Cardiac septum (tissue), 1 donor: ENCODE results near the gene UNC93A. TPM values are rescaled to one million over a fixed set of nuclear protein-coding genes. Genes with fewer than 3 reads are reported as not detected.
"Not testable (repeated sequence)": the region's sequence is repeated elsewhere in the genome, so short reads cannot be mapped to it uniquely, and the experiment has no call there.

Source experiments
- DNase-seq: peaks from one replicate; pipeline ENCODE4 v3.0.0-alpha.2; 2020; ENCODE audit warnings: low spot score
- intact Hi-C: fragments of 100-400 bp; cut with DNase I; formaldehyde crosslinking; loops from one replicate; pipeline ENCODE4 v1.14.0; 2022
- long read RNA-seq: library from polyadenylated mRNA; unstranded; transcript quantifications from one replicate; pipeline ENCODE4 v2.0.0, GENCODE V29; 2021
- total RNA-seq: library from RNA; stranded (reverse); fragmentation: NEBNext Ultra II Directional; extraction: Animal tissue kit (Norgen Biotek cat#: 25700); gene quantifications from one replicate; pipeline ENCODE4 v1.2.1, GENCODE V29; 2021
- donor health status: DM: no; HTN: no; CAD: no.

UNC93A gene
- total RNA-seq, result not detected
- long read RNA-seq, result 0 reads

DNA sequence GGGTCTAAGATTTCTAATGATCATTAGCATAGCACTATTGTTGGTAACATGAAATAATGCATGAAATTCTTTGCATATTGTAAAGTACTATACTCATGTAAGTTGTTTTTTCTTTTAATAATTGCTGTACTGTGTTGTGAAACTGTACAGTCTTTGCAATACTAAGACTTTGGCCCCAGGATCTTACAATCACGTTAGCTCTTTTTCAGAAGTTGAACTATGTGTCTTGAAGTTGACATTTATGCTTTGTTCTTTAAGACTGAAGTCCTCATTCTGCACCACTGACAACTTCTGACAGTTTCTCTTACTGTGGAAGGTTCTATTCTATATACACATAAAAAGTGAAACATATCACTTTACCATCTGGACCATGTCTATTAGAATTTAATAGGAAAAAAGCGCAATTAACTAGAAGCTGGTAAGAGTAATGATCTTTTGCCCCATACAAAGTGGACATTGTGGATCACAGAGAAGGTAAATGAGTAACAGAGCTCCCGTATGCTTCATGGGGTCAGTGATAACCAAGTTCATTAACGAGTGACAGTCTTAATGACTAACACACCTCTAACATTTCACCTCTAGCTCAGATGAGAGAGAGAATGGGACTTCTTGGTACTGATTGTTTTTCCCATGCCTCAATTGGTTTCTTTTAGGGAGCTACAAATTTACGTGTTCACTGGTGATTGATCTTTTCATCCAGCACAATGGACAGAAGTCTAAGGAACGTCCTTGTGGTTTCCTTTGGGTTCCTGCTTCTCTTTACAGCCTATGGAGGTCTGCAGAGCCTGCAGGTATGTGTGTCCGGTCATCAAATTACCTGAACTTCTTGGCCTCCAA lies at the start of gene UNC93A:
TSS of gene UNC93A (plus strand) at position 530 of the 837 bp plus-strand sequence. CDS start at position 705, 175 bp downstream.
- DNase-seq, result no peak
- intact Hi-C loops, result no loop called here

DNA sequence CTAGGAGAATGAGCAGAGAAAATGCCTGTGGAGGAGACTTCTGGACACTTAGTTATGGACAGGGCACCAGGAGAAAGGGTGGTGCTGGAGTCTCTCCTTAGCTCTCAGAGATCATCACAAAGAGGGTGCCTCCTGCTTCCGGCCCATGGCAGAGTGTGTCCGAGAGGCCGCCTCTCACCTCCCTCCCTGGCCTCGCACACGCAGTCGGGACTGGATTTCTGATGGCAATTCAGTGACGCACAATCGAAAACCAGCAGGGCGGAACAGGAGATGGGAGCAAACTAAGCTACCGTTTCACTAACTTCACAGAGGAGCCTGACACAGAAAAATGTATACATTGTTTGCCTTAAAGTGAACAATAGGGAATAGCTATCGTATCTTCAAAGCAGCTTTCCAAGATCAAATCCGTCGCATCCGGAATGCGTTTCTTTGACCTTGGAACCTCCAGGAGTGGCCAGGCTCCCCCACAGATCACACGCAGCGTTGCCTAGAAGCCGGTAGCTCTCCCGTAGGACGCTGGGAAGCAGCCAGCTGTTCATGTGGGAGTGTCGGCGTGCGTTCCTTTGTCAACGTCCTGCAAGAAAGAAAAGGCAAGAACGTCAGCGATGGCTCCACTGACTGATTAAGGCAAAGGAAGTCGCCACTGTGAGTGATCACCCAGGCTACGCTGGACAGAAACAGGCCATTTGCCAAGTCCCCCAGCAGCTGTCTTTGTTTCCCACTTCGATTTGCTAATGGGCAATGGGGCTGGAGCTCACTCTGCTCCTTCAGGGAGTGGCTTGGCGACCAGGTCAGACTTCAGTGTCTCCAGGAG lies 49.6 kb upstream of the UNC93A start:
- DNase-seq, intact Hi-C loops: not testable (repeated sequence)

DNA sequence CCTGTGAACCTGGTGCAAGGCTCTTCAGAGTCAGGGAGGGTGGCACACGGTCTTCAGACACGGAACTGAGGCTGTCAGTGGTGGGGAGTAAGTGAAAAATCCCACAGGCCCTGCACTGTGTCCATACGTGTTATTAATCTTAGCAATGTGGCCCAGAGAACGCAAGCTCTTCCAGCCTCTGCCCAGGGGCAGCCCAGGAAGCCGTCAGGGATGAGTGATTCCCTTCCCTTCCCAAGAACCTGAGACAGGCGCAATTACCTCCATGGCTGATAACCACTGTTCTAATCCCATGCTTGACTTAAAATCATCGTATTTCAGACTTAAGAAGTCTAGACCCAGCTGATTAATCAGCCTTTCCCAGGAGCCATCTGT lies 49.0 kb upstream of the UNC93A start:
- DNase-seq, intact Hi-C loops: not testable (repeated sequence)

DNA sequence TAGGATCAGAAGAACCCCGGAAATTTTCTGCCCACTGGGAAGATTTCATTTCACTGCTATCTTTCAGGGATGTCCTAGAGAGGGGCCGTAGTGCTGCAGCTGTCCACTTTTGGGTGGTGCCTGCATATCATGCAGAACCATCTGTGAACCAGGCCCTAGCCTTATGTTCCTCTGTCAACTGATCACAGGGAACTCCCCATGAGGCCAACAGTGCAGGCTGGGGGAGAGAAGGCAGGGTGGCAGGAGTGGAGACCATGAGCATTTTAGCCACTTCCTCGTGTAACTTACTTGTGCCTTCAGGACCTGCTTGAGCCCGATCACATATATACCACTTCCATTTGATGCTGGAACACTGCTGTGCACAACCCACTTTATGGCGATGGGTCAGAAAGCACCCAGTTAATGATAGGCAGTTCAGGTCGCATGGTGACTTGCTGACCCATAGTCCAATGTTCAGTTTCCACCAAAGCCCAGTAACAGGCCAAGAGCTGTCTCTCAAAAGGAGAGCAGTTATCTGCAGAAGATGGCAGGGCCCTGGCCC lies 48.5 kb upstream of the UNC93A start:
- intact Hi-C loops, DNase-seq: not testable (repeated sequence)

GRCh38 chr6:167244064-167244960 lies 46.8 kb upstream of the UNC93A start:
- no peak for DNase-seq
- intact Hi-C loops, result no loop called here

DNA sequence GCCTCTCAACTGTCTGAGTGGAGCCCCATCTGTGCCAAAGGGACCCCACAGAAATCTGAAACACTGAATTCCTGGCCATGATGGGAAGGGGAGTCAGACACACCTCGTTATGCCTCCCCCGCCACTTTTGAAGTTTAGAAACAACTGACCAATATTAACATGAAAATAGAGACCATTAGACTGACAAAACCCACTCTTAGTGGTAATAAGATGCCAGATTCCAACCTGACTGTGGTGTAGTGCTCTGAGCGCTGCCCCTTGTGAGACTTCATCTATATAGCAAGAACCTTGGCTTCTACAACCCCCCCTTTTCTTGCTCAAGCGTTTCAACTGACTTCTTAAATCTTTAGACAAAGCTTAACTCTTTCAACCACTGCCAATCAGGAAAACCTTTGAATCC lies 46.1 kb upstream of the UNC93A start:
- no peak for DNase-seq
- intact Hi-C loops, result no loop called here

DNA sequence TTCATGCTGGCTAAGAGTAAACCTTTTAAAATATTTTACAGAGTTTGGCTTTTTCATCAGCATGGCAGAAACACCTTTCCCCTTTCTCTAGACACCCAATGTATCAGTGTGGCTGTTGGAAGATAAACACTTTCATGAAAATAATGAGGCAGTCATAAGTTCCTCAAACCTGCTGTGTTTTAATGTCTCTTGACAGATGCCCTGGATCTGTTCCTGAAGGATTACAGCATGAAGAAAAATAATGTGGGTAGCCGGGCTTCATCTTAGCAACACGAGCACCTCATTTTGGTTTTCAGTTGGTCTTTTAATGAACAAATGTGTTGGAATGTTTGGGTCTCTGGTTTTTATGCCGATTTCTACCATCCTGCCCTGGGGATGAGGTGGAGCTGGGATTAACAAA lies 45.5 kb upstream of the UNC93A start:
- intact Hi-C loops, result no loop called here
- no peak for DNase-seq

GRCh38 chr6:167247814-167248595 lies 43.1 kb upstream of the UNC93A start:
- intact Hi-C loops, result no loop called here
- DNase-seq, result no peak

GRCh38 chr6:167248878-167249455 lies 42.1 kb upstream of the UNC93A start:
- DNase-seq, intact Hi-C loops: not testable (repeated sequence)

- intact Hi-C loops, result no loop called here
- DNase-seq, result no peak
Measured at GRCh38 chr6:167252271-167252670, 38.8 kb upstream of the UNC93A start.

- intact Hi-C loops, result no loop called here
- DNase-seq, result no peak
Measured at GRCh38 chr6:167255918-167256553, 35.1 kb upstream of the UNC93A start.

GRCh38 chr6:167258646-167259045 lies 32.5 kb upstream of the UNC93A start:
- no peak for DNase-seq
- intact Hi-C loops, result no loop called here

GRCh38 chr6:167266057-167266829 lies 24.9 kb upstream of the UNC93A start:
- intact Hi-C loops, DNase-seq: not testable (repeated sequence)

DNA sequence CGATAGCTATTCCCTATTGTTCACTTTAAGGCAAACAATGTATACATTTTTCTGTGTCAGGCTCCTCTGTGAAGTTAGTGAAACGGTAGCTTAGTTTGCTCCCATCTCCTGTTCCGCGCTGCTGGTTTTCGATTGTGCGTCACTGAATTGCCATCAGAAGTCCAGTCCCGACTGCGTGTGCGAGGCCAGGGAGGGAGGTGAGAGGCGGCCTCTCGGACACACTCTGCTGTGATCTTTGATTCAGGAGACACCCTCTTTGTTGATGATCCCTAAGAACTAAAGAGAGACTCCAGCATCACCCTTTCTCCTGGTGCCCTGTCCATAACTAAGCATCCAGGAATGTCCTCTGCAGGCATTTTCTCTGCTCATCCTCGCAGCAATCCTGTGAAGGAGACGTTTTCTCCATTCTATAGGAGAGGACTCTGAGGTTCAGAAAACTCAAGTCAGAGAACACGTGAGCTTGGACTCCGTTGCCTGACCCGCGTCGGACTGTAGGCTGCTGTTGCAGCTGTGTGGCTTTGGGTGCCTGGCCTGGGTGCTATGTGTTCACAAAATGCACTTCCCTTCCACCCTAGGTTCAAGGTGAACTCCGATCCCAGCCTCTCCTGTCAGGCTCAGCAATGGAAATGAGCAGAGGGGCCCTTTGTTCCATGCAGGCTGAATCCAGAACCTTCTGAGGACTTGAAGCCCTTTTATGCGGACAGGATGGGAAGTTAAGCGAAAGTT lies 24.1 kb upstream of the UNC93A start:
- intact Hi-C loops, result no loop called here
- no peak for DNase-seq

- DNase-seq, intact Hi-C loops: not testable (repeated sequence)
Measured at GRCh38 chr6:167267556-167267898, 23.6 kb upstream of the UNC93A start.

DNA sequence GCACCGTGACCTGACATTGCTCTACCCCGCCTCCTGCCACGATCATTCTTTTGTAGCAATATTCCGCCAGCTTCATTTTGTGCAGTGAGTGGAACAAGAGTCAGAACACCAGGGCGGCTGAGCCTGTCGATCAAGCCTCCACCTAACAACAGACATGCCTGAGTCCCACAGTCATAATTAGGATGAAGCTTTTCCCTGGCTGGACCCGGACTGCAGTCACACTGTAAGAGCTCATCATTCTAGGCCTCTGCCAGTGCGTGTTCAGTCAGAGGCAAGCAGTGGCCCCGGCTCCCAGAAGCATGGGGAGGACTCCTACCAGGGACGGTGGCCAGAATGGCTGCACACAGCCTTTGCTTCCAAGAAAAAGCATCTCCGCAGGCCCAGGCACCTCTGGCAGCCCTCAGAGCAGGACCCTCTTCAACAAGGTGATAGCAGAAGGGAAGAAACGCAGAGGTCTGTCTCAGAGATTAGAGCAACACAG lies 23.2 kb upstream of the UNC93A start:
- intact Hi-C loops, result no loop called here

More for the DNA sequence above, 23.2 kb upstream of the UNC93A start:
- no peak for DNase-seq
